Adipocyte (in vitro differentiated cells): ENCODE results near the gene SLC45A1.

Experiments
- DNase-seq: peaks from one replicate; pipeline ENCODE4 v3.0.0-alpha.2; 2015; ENCODE audit warnings: low read depth
- H3K27me3 ChIP-seq: replicated peaks from 2 replicates; pipeline ENCODE4 v1.7.0; 2013; ENCODE audit warnings: mild to moderate bottlenecking, low read length, moderate library complexity; ENCODE audit not compliant: control insufficient read depth, insufficient read depth
- H3K36me3 ChIP-seq: 2 replicates; pipeline ENCODE4 v1.7.0; 2013; ENCODE audit warnings: low read length, mild to moderate bottlenecking, moderate library complexity; ENCODE audit not compliant: control insufficient read depth, insufficient read depth, severe bottlenecking
- H3K4me1 ChIP-seq: 2 replicates; pipeline ENCODE4 v1.7.0; 2013; ENCODE audit warnings: mild to moderate bottlenecking, low read length, moderate library complexity; ENCODE audit not compliant: control insufficient read depth, insufficient read depth
- H3K4me3 ChIP-seq: 2 replicates; pipeline ENCODE4 v1.7.0; 2013; ENCODE audit warnings: mild to moderate bottlenecking, low read length, moderate library complexity
- H3K9ac ChIP-seq: 2 replicates; pipeline ENCODE4 v1.7.0; 2013; ENCODE audit warnings: mild to moderate bottlenecking, low read length, moderate library complexity
- H3K9me3 ChIP-seq: 2 replicates; pipeline ENCODE4 v1.7.0; 2013; ENCODE audit warnings: mild to moderate bottlenecking, low read length, moderate library complexity; ENCODE audit not compliant: control insufficient read depth

SLC45A1 gene

GRCh38 chr1:8364528-8365442 lies 46.9 kb downstream of the SLC45A1 start:
- Histone ChIP-seq H3K9me3 (no peaks in the 10 kb centered on the region), H3K4me1 (peaks cover 40% of the 10 kb centered on the region), H3K27me3 (no peaks in the 10 kb centered on the region), H3K4me3 (no peak overlapping the region), H3K36me3 (peaks cover 62% of the 10 kb centered on the region), H3K9ac (peak overlapping the region; percentile 46)
- DNase-seq, result no peak

DNA sequence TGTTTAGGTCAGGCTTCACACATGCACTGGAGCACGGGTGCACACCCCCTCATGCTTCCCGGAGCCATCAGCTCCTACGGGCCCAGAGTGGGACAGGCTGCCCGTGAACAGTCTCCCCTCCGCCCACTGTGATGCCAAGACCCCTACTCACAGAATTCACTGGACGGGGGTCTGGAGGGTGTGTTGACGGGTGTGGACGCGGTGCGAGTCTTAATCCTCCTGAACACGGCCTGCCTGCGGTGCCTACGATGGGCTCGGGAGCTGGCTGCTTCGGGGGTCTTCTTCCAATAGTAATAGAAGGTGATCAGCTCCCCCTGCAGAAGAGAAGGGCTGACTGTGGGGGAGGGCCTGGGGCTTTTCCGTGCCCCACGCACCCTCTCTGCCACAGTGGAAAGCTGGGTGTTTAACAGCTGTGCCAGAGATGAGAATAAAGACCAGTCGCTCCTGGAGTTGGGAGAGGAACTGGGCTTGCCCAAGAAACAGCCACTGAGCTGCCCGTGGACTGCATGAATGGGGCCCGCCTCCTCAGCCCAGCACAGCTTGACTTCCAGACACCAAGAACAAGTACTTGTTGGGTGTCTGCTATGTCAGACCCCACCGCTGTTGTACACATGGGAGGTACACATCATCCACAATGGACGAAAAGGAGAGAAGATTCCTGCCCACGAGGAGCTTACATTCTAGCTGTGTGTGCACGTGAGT lies 47.9 kb downstream of the SLC45A1 start:
- H3K36me3 ChIP-seq, result peaks cover 61% of the 10 kb centered on the region

DNA sequence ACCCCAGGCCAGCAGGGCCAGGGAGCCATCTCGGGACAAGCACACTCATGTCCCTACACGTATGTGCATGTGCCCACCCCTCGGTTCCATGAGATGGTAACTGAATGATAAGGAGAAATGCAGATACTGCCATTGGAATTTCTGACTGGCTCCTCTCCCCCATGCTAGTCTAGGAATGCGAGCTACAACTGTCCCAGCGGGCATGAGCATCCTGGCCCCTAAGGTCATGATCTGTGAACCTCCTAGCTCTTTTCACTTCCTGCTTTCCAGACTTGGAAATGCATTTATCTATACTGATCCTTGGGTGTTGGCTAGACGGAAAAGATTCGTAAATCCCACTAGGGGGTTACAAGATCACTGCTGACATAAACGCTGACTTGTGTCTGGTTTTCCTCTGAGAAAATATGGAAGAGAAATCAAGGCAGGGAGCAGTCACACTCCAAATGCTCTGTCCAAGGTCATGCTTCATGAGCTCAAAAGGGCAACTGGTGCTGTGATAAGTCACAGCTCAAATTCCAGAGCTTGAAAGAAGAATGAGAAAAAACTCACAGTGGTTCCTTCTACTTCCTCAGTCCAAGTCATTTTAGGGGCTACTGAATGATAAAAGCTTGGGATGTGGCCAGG lies 49.8 kb downstream of the SLC45A1 start:
- Histone ChIP-seq H3K9me3 (no peaks in the 10 kb centered on the region), H3K9ac (no peak overlapping the region), H3K4me3 (no peak overlapping the region), H3K27me3 (no peaks in the 10 kb centered on the region), H3K4me1 (peaks cover 67% of the 10 kb centered on the region), H3K36me3 (peaks cover 51% of the 10 kb centered on the region)
- DNase-seq, result no peak

More for the DNA sequence above, 47.9 kb downstream of the SLC45A1 start:
- DNase-seq, result no peak
- no peaks in the 10 kb centered on the region for H3K27me3 ChIP-seq
- H3K4me3 ChIP-seq, result no peak overlapping the region
- no peak overlapping the region for H3K9ac ChIP-seq
- no peaks in the 10 kb centered on the region for H3K9me3 ChIP-seq
- H3K4me1 ChIP-seq, result peaks cover 49% of the 10 kb centered on the region

DNA sequence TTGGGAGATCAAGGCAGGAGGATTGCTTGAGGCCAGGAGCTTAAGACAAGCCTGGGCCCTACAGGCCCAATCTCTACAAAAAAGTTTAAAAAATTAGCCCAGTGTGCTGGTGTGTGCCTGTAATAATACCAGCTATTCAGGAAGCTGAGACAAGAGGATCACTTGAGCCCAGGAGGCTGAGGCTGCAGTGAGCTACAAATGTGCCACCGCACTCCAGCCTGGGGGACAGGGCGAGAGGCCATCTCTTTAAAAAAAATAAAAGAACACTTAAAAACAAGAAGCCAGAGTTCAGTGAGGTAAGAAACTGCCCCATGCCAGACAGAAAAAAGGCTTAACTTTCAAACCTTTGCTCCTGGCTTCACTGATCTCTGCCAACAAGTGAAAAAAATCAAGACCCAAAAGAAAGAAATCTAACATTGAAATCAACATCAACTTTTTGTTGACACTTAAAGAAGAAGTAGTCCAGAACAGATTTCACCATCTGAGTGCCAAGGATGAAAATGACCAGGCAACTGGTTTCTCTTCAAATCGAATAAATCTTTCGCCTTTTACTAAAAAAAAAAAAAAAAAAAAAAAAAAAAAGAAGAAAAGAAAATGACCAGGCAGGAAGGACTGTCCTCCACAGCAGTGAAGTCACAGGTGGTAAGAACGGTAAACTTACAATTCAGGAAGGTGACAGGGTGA lies 51.2 kb downstream of the SLC45A1 start:
- Histone ChIP-seq H3K36me3 (peaks cover 43% of the 10 kb centered on the region), H3K9ac (no peak overlapping the region), H3K4me1 (peaks cover 68% of the 10 kb centered on the region), H3K9me3 (no peaks in the 10 kb centered on the region), H3K27me3 (no peaks in the 10 kb centered on the region), H3K4me3 (no peak overlapping the region)
- DNase-seq, result no peak

DNA sequence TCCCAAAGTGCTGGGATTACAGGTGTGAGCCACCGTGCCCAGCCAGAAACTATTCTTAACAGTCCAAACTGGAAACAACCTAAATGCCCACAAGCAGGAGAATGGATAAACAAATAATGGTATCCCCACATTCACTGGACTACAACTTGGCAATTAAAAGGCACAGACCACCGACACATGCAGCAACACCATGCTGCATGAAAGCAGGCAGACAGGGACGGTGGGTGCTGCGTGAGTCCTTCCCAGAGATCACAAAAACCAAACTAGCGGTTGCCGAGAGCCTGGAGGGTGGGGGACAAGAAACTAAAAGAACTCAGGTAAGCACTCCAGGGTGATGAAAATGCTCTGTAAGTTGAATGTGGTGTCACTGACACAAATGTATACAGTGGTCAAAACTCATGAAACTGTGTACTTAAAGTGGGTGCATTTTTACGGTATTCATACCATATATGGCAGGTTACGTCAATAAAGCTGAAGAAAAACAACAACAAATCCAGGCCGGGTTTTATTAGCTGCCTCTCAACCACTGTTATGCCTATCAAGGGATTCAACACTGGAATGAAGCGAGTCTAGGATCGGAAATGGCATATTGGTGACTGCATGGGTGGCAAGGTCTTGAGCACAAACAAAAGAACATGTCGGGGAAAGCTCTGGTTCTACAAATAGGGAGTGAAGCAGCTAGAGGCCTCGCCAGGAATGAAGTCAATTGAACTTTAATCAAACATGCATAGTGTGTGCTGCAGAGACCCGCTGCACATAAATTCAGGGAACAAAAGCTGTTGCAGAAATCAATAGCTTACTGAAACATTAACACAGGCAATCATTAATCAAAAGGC lies 52.4 kb downstream of the SLC45A1 start:
- no peak for DNase-seq
- Histone ChIP-seq H3K4me3 (peak overlapping the region; percentile 28), H3K4me1 (peaks cover 73% of the 10 kb centered on the region), H3K9ac (peak overlapping the region; percentile 85), H3K36me3 (peaks cover 34% of the 10 kb centered on the region), H3K27me3 (no peaks in the 10 kb centered on the region), H3K9me3 (no peaks in the 10 kb centered on the region)

DNA sequence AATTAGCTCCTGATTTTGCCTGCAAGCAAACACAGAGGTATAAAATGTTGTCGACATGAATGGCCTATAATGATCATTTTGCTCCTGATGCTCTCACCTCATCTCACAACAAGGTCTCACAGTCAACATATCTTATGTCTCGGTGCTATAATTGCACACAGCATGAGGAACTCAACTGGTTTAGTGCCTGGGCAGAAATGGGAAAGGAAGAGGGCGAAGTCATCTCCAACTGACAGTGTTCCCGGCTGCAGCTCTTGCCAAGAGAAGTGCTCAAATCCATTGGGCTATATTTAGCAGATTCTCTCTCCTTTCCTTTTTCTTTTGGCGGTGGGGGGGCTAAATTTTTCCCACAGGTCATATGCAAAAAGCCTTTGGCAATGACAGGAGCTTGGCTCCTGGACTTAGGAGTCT lies 53.0 kb downstream of the SLC45A1 start:
- peaks cover 27% of the 10 kb centered on the region for H3K36me3 ChIP-seq
- H3K9ac ChIP-seq, result peak overlapping the region; percentile 85
- no peaks in the 10 kb centered on the region for H3K9me3 ChIP-seq
- H3K27me3 ChIP-seq, result no peaks in the 10 kb centered on the region
- H3K4me1 ChIP-seq, result peaks cover 73% of the 10 kb centered on the region
- H3K4me3 ChIP-seq, result peak overlapping the region; percentile 28
- DNase-seq, result no peak

GRCh38 chr1:8371372-8371991 lies 53.6 kb downstream of the SLC45A1 start:
- DNase-seq, result no peak
- no peaks in the 10 kb centered on the region for H3K9me3 ChIP-seq
- H3K9ac ChIP-seq, result peak overlapping the region; percentile 85
- H3K36me3 ChIP-seq, result peaks cover 22% of the 10 kb centered on the region
- H3K27me3 ChIP-seq, result no peaks in the 10 kb centered on the region
- peaks cover 75% of the 10 kb centered on the region for H3K4me1 ChIP-seq
- peak overlapping the region; percentile 28 for H3K4me3 ChIP-seq

DNA sequence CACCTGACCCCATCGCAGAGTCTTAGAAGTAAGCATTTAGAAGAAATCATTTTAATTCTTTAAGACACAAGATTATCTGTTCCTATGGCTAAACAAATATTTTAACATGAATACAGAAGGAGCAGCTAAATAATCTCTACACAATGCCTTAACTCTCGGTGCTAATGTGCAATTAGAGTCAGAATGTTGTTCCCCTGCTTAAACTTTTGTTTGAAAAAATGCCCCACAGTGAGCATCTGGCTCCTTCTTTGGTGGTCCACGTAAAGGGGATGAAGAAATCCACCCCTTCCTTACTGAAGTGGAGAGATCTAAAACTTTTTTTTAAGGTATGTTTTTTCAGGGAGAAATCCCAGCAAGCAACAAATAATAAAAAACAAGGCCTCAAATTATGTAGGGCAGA lies 55.2 kb downstream of the SLC45A1 start:
- Histone ChIP-seq H3K9ac (peak overlapping the region; percentile 85), H3K27me3 (no peaks in the 10 kb centered on the region), H3K36me3 (peaks cover 23% of the 10 kb centered on the region), H3K9me3 (no peaks in the 10 kb centered on the region), H3K4me3 (peak overlapping the region; percentile 27), H3K4me1 (peaks cover 79% of the 10 kb centered on the region)
- DNase-seq, result no peak

DNA sequence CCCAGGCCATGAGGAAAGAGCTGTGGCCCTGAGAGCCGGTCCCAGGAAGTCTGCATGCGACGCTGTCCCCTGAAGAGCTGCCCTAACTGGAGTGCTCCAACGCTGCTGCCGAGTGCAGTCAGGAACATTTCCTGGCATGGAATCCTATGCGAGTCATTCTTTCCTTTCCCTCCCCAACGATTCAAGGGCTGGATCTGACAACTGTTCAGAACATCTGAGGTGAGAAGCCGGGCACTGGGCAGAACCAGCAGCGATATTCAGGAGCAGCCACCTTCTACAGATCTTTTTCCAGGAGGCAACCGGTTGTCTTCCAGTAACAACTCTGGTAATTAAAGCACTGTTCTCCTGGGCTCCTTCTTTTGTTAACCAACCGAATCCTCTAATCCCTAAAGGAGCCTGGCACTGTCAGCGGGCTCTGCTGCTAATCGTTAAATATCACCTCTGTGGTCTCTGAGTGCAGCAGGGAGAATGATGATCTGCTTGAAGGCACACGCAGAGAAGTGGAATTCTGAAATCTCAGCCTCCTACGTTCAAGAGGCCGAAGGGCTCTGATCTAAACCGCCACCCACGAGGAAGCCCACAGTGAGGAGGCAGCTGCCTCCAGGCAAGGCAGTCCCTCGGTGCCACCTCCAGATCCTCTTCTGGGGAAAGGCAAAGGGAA lies 55.8 kb downstream of the SLC45A1 start:
- peaks cover 81% of the 10 kb centered on the region for H3K4me1 ChIP-seq
- H3K4me3 ChIP-seq, result peak overlapping the region; percentile 48
- no peaks in the 10 kb centered on the region for H3K27me3 ChIP-seq
- H3K9ac ChIP-seq, result peak overlapping the region; percentile 85
- H3K9me3 ChIP-seq, result no peaks in the 10 kb centered on the region
- H3K36me3 ChIP-seq, result peaks cover 23% of the 10 kb centered on the region
- DNase-seq, result peak; percentile 91
